BLaER1 (cell line): ENCODE data around the gene TAOK3.
"Not testable (repeated sequence)": the region's sequence is repeated elsewhere in the genome, so short reads cannot be mapped to it uniquely, and the experiment has no call there.

ENCODE experiments used
- H3K27ac ChIP-seq: shearing (Covaris generic); formaldehyde crosslinking; 2 replicates; pipeline ENCODE4 v1.8.1; 2022
- H3K27me3 ChIP-seq: shearing (Covaris generic); formaldehyde crosslinking; 2 replicates; pipeline ENCODE4 v1.8.1; 2022
- H3K36me3 ChIP-seq: shearing (Covaris generic); formaldehyde crosslinking; 2 replicates; pipeline ENCODE4 v1.8.1; 2022
- H3K4me1 ChIP-seq: shearing (Covaris generic); formaldehyde crosslinking; 2 replicates; pipeline ENCODE4 v1.8.1; 2022
- H3K4me2 ChIP-seq: shearing (Covaris generic); formaldehyde crosslinking; 2 replicates; pipeline ENCODE4 v1.8.1; 2022
- H3K4me3 ChIP-seq: shearing (Covaris generic); formaldehyde crosslinking; 2 replicates; pipeline ENCODE4 v1.8.1; 2022
- H3K9ac ChIP-seq: shearing (Covaris generic); formaldehyde crosslinking; 2 replicates; pipeline ENCODE4 v1.8.1; 2022
- H3K9me3 ChIP-seq: shearing (Covaris generic); formaldehyde crosslinking; 2 replicates; pipeline ENCODE4 v1.8.1; 2022
- H4K20me1 ChIP-seq: shearing (Covaris generic); formaldehyde crosslinking; 2 replicates; pipeline ENCODE4 v1.8.1; 2022
- Cebpa-rat ChIP-seq: shearing (Covaris generic); IDR thresholded peaks from 2 replicates; pipeline ENCODE4 v1.8.1; 2022

The TAOK3 gene

DNA sequence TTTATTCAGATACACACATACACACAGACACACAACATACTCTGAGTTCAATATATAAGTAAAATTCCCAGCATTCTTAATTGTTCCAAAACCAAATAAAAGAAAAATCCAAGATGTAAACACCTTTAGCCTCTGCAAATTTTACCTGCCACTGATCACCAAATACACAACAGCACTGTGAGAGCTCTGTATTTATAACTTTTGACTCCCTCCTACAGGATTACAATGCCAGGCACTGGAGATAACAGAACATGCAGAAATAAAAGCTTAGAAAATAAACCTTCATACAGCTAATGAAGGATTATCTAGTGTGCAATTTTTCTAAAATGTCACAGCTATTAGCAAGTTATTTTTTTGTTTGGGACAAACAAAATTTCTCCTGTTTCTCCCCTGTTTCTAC is 85.0 kb downstream of the TAOK3 start:
- Histone ChIP-seq H3K9ac (no peak overlapping the region), H3K36me3 (peaks cover 7% of the 10 kb centered on the region; the same call in 1 of the 2 replicates), H3K4me3 (no peak overlapping the region), H3K9me3 (no peaks in the 10 kb centered on the region), H3K27me3 (no peaks in the 10 kb centered on the region), H3K4me2 (no peak overlapping the region), H4K20me1 (peaks cover 9% of the 10 kb centered on the region; the same call in 1 of the 2 replicates), H3K4me1 (no peaks in the 10 kb centered on the region), H3K27ac (no peak overlapping the region)
- TF ChIP-seq Cebpa-rat: no peak

DNA sequence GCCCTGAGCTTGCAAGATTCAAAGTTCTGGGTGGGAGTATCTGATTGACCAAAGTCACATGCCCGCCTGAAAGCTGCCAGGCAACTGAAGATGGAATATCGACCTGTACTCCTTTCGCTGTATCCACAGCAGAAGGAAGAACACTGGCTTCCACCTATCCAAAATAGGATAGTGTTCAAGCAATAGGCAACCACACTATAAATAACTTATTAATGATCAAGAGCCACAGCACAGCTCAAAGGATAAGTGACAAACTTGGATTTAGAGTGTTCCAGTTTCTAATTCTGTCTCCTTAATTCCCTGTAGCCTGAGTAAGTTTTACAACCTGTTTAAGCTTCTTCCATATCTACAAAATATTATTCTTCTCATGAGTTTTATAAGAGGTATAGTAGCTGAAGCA is 89.9 kb downstream of the TAOK3 start:
- Histone ChIP-seq H3K27me3 (no peaks in the 10 kb centered on the region), H4K20me1 (peaks cover 9% of the 10 kb centered on the region; the same call in 1 of the 2 replicates), H3K4me2 (no peak overlapping the region), H3K4me1 (no peaks in the 10 kb centered on the region), H3K36me3 (peaks cover 25% of the 10 kb centered on the region), H3K27ac (no peak overlapping the region), H3K4me3 (no peak overlapping the region), H3K9me3 (peaks cover 20% of the 10 kb centered on the region), H3K9ac (no peak overlapping the region)
- TF ChIP-seq Cebpa-rat: no peak

DNA sequence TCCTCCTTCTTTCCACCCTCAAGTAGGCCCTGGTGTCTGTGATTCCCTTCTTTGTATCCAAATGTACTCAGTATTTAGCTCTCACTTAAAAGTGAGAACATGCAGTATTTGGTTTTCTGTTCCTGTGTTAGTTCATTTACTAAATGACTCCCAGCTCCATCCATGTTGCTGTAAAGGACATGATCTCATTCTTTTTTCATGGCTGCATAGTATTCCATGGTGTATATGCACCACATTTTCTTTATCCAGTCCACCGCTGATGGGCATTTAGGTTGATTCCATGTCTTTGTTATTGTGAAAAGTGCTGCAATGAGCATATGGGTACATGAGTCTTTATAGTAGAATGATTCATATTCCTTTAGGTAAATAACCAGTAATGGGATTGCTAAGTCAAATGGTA is 94.4 kb downstream of the TAOK3 start:
- Histone ChIP-seq H3K36me3 (peaks cover 21% of the 10 kb centered on the region), H3K9me3 (peaks cover 20% of the 10 kb centered on the region)
- not testable (repeated sequence) for H3K27ac ChIP-seq, H4K20me1 ChIP-seq, H3K27me3 ChIP-seq, H3K9ac ChIP-seq, H3K4me1 ChIP-seq, H3K4me3 ChIP-seq, H3K4me2 ChIP-seq

DNA sequence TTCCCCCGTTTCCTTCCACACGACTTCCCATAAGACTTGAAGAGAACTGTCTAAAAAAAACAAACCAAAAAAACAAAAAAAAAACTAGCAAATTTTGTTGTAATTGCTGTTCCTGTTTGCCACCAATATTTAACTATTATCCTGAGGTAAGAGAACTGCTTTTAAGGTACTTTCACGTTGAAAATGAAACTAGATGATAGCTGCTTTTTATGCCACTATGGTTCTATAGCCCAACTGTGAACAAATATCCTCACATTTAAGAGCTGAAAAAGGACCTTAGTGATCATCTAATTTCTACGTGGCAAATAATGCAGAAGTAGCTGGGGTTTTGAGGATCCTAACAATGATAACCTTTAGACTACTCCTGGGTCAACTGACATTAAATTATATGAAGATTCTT is 98.6 kb downstream of the TAOK3 start:
- Histone ChIP-seq H4K20me1 (no peaks in the 10 kb centered on the region), H3K27me3 (no peaks in the 10 kb centered on the region), H3K4me3 (no peak overlapping the region), H3K36me3 (no peaks in the 10 kb centered on the region), H3K9ac (no peak overlapping the region), H3K27ac (no peak overlapping the region), H3K4me2 (no peak overlapping the region), H3K9me3 (peaks cover 8% of the 10 kb centered on the region), H3K4me1 (0 out of 2 replicates have a peak, but pooled peaks cover 3% of the 10 kb centered on the region)
- TF ChIP-seq Cebpa-rat: no peak

DNA sequence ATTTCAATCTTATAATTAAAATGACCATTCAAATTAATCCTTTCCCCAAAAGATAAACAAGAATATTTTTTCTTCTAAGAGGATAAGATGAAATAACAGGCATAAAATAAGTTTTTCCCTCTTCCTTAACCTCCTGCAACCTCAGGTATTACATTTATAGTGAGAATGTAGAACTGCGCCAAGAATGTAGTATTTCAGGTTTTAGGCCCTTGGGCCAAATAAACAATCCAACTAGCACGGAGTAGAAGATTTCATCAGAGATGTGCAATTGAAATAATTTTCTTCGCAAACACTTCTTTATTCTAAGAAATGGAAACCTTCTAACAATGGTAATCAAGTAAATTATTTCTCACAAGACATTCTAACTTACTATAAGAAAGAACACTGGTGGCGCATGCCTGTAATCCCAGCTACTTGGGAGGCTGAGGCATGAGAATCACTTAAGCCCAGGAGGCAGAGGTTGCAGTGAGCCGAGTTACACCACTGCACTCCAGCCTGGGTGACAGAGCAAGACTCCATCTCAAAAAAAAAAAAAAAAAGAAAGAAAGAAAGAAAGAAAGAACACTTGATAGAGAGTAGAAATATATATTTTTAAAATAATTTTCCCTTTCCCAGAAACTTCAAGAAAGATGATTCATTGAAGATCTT is 100.8 kb downstream of the TAOK3 start:
- Histone ChIP-seq H3K4me1 (0 out of 2 replicates have a peak, but pooled peaks cover 3% of the 10 kb centered on the region), H3K9ac (no peak overlapping the region), H3K4me2 (no peak overlapping the region), H3K27ac (no peak overlapping the region), H3K9me3 (no peaks in the 10 kb centered on the region), H3K27me3 (no peaks in the 10 kb centered on the region), H4K20me1 (no peaks in the 10 kb centered on the region), H3K4me3 (no peak overlapping the region), H3K36me3 (no peaks in the 10 kb centered on the region)
- no peak for TF ChIP-seq Cebpa-rat

DNA sequence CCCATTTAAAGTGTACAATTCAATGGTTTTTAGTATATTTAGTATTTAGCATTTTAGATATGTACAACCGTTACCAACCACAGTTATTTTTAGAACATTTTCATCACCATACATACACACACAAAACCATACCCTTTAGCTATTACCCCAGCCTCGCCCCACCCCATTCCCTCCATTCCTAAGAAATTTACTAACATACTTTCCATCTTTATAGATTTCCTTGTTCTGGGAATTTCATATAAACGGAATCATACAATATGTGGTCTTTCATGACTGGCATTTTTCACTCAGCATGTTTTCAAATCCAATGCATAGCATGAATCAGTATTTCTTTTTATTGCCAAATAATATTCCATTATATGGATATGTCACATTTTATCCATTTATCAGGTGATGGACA is 101.5 kb downstream of the TAOK3 start:
- no peak overlapping the region for H3K27ac ChIP-seq
- H3K9me3 ChIP-seq: no peaks in the 10 kb centered on the region
- 0 out of 2 replicates have a peak, but pooled peaks cover 2% of the 10 kb centered on the region for H3K36me3 ChIP-seq
- H3K4me3 ChIP-seq: no peak overlapping the region
- H3K27me3 ChIP-seq: no peaks in the 10 kb centered on the region
- TF ChIP-seq Cebpa-rat: no peak
- H4K20me1 ChIP-seq: no peaks in the 10 kb centered on the region
- 0 out of 2 replicates have a peak, but pooled peaks cover 3% of the 10 kb centered on the region for H3K4me1 ChIP-seq
- H3K9ac ChIP-seq: no peak overlapping the region
- H3K4me2 ChIP-seq: no peak overlapping the region

DNA sequence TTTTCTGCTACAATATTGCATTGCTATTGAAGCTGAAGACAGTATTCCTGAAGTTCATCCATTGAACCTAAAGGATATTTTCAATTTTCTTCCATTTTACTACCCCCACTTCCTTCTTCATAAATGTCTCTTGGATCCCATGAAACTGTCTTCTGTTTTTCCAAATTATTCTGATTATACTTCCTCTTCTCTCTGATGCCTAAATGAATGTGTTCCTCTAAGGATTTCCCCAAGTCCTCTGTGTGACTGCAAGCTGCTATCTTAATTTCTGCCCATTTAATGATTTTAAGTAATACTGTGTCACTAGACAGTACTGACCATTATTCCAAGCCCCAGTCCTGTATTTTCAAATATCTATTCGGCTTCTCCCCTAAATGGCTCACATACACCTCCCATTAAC is 102.9 kb downstream of the TAOK3 start:
- H3K4me1 ChIP-seq: 0 out of 2 replicates have a peak, but pooled peaks cover 3% of the 10 kb centered on the region
- H3K4me2 ChIP-seq: no peak overlapping the region
- H3K27me3 ChIP-seq: no peaks in the 10 kb centered on the region
- no peak overlapping the region for H3K9ac ChIP-seq
- no peak for TF ChIP-seq Cebpa-rat
- no peaks in the 10 kb centered on the region for H4K20me1 ChIP-seq
- H3K36me3 ChIP-seq: peaks cover 9% of the 10 kb centered on the region; the same call in 1 of the 2 replicates
- H3K9me3 ChIP-seq: no peaks in the 10 kb centered on the region
- H3K4me3 ChIP-seq: no peak overlapping the region
- no peak overlapping the region for H3K27ac ChIP-seq

DNA sequence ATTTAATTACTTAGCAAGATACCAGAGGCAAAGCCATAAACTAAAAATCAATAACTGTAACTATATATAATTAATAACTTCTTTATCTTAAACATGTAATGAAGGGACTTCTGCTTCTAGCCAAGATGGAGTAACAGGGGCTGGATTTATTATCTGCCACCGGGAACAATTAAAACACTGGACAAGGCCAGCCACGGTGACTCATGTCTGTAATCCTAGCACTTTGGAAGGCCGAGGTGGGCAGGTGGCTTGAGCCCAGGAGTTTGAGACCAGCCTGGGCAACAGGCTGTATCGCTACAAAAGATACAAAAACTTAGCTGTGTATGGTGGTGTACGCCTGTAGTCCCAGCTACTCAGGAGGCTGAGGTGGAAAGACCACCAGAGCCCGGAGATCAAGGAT is 113.6 kb downstream of the TAOK3 start:
- Histone ChIP-seq H3K4me2 (no peak overlapping the region), H3K27me3 (no peaks in the 10 kb centered on the region), H3K4me3 (no peak overlapping the region), H3K4me1 (no peaks in the 10 kb centered on the region), H3K27ac (no peak overlapping the region), H3K9ac (no peak overlapping the region), H3K36me3 (peaks cover 58% of the 10 kb centered on the region), H4K20me1 (no peaks in the 10 kb centered on the region), H3K9me3 (0 out of 2 replicates have a peak, but pooled peaks cover 6% of the 10 kb centered on the region)
- TF ChIP-seq Cebpa-rat: no peak

DNA sequence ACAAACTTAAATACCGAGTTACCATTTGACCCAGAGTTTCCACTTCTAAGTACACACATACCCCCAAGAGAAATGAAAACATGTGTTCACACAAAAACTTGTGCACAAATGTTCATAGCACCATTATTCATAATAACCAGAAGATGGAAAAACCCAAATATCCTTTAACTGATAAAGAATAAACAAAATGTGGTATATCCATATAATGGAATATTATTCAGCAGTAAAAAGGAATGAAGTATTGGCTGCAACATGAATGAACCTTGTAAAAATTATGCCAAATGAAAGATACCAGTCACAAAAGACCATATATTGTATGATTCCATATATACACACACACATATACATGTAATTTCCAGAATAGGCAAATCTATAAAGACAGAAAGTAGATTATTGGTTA is 116.4 kb downstream of the TAOK3 start:
- no peaks in the 10 kb centered on the region for H3K4me1 ChIP-seq
- H3K27me3 ChIP-seq: no peaks in the 10 kb centered on the region
- H4K20me1 ChIP-seq: no peaks in the 10 kb centered on the region
- no peak for TF ChIP-seq Cebpa-rat
- no peak overlapping the region for H3K4me3 ChIP-seq
- peaks cover 51% of the 10 kb centered on the region for H3K36me3 ChIP-seq
- H3K27ac ChIP-seq: no peak overlapping the region
- no peak overlapping the region for H3K4me2 ChIP-seq
- 0 out of 2 replicates have a peak, but pooled peaks cover 6% of the 10 kb centered on the region for H3K9me3 ChIP-seq
- no peak overlapping the region for H3K9ac ChIP-seq

DNA sequence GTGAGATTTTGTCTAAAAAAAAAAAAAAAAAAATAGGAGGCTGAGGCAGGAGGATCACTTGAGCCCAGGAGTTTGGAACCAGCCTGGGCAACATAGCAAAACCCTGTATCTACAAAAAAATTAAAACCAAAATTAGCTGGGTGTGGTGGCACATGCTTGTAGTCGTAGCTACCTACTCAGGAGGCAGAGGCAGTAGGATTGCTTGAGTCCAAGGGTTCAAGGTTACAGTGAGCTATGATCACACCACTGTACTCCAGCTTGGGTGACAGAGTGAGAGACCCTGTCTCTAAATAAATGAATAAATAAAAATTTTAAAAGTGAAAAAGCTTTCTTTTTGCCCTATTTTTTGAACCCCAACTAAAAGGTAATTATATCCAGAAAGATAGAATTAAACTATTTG is 123.2 kb downstream of the TAOK3 start:
- Histone ChIP-seq H3K4me2 (no peak overlapping the region), H3K4me1 (no peaks in the 10 kb centered on the region), H3K27ac (no peak overlapping the region), H3K9me3 (no peaks in the 10 kb centered on the region), H3K9ac (no peak overlapping the region), H3K4me3 (no peak overlapping the region), H4K20me1 (no peaks in the 10 kb centered on the region), H3K27me3 (no peaks in the 10 kb centered on the region), H3K36me3 (peaks cover 23% of the 10 kb centered on the region; the same call in 1 of the 2 replicates)
- TF ChIP-seq Cebpa-rat: no peak

DNA sequence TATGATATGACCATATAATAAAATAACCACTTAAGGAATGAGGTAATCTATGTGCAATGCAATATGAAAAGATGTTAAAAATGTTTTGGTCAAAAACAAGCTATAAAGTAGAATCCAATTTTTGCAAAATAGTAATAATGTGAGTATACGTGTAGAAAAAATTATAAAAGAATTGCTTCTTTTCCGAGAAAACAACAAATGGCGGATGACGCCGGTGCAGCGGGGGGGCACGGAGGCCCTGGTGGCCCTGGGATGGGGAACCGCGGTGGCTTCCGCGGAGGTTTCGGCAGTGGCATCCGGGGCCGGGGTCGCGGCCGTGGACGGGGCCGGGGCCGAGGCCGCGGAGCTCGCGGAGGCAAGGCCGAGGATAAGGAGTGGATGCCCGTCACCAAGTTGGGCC is 126.8 kb downstream of the TAOK3 start:
- peaks cover 30% of the 10 kb centered on the region for H3K36me3 ChIP-seq
- not testable (repeated sequence) for H3K4me3 ChIP-seq, H3K4me1 ChIP-seq, H4K20me1 ChIP-seq, H3K4me2 ChIP-seq, H3K9me3 ChIP-seq, H3K27me3 ChIP-seq, H3K9ac ChIP-seq, H3K27ac ChIP-seq
